HG02970 (cell line): Measurements from ENCODE around the gene KCNH5.
"Not testable (repeated sequence)": the region's sequence is repeated elsewhere in the genome, so short reads cannot be mapped to it uniquely, and the experiment has no call there.

Source experiments
- ATAC-seq: cut with Tn5 transposase; IDR thresholded peaks from one replicate; pipeline ENCODE4 v1.9.1; 2021; ENCODE audit warnings: mild to moderate bottlenecking, moderate library complexity, moderate number of reproducible peaks; ENCODE audit not compliant: unreplicated experiment, low FRiP score

KCNH5 gene

DNA sequence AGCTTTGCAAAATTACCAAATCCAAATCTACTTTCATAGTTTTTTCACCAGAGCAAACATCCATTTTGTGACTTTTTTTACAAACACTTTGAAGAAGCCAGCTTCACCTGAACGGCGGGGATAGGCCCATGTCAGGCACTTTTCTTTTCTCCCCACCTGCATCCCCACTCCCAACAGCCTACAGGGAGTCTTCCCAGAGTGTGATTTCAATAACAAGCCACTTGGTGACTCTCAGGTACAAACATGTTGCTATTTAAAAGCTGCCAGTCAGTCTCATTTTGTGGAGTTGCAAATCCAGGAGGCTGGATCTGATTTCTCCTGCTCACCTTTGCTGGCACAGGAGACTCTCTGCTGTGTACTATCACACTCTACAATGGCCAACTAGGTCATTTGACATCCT lies 285.5 kb downstream of the KCNH5 start:
- no peak for ATAC-seq

- not testable (repeated sequence) for ATAC-seq
Observed at GRCh38 chr14:62746881-62747280, 298.4 kb downstream of the KCNH5 start.

DNA sequence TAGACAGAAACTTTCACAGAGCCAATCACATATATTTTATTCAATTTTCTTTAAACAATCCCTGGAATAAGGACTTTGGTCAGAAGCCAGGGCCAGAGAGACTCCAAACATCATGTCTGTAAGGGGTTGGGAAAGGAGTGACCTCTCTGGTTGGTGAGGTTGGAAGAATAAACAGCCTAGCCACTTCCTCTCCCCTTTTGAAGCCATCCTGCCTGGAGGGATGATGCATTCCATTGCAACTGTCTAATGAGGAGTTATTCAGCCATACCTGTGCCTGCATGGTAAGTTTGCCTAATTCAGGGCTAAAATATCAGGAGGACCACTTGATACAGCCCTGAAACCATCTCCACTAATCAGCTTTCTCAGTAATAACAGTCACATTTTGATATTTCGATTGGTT lies 299.8 kb downstream of the KCNH5 start:
- no peak for ATAC-seq

DNA sequence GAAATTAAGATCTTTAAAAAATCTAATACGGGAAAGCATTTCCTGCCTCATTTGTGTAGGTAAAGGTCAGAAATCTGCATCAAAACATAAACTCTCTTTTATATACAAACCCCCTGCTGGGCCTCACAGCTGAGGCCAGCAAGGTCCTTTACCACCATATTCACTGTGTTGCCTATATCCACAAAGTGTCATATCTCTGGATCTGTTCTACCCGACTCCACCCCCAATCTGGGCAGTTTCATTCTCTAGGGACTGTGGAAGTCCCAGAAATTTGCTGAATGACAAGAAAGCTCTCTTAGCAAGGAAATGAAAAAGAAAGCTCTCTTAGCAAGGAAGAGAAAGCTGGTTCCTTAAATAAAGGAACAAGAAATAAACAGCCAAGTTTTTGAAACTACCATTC lies 301.7 kb downstream of the KCNH5 start:
- no peak for ATAC-seq

DNA sequence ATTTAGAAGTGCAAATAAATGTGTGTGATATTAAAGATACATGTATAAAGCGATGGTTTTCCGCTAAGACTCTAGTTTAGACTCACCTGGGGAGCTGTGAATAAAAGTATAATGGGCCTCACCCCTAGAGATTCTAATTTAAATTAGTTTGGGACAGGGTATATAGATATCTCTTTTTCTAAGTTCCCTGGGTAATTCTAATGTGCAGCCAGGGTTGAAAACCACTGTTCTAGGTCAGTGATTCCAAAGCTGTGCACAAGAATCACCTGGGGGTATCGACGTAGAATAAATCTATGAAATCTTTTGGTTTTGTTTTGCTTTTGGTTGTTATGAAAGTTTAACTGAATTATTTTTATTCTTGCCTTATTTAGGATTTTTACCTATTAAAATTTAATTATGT lies 302.1 kb downstream of the KCNH5 start:
- no peak for ATAC-seq

DNA sequence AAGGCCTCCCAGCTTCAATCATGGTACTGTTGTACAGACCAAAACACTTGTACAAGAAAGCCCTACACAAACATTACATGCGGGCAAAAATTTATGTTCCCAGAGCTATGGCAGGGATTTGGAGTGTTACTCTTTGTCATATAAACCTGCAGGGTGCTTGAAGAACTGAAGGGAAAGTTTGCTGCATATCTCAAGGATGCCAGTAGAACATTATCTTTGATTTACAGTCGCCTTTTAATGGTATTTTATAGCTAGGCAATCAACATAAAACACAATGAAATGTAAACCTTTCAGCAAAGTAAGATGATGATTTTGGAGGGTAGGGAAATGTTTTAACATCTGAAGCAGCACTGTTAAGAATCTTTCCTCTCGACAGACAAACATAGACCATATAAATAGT lies 305.6 kb downstream of the KCNH5 start:
- no peak for ATAC-seq

DNA sequence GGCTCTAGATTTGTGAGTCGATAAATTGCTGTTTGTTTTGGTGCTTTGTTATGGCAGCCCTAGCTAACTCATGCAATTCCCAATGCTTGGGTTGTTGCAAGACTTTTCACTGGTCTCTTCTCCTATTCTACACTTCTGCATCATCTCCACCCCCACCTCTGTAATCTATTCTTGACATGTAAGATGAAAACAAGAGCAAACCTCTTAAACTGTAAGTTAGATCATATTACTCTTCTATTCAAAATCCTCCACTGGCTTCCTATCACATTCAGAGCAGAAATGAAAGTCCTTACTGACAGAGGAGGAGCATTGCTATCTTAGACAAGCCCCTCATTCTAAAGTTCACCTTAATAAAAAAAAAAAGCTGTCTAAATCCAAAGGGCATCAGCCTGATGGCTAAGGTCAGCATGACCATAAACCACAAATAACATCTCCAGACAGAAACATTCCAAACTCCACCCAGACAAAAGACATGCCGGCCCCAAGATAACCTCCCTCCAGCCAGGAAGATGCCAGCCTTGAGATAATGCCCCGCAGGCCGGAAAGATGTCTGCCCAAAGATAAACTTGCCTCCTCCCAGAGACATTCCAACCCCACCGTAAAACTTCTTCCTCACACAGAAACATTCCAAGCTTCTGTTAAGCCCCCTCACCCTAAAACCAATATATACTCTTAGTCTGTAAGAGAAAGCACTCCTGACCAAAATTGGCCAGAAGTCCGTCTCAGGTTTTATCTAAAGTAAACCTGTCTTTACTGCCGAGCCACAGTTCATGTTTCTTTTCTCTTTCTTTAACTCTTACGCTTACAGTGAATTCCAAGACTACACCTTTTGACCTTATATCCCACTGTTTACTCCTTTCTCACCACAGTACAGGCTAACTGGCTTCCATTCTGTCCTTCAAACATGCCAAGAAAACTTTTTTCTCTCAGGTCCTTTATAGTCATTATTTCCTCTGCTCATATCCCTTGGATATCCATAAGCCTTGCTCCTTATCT lies 308.9 kb downstream of the KCNH5 start:
- ATAC-seq: no peak

DNA sequence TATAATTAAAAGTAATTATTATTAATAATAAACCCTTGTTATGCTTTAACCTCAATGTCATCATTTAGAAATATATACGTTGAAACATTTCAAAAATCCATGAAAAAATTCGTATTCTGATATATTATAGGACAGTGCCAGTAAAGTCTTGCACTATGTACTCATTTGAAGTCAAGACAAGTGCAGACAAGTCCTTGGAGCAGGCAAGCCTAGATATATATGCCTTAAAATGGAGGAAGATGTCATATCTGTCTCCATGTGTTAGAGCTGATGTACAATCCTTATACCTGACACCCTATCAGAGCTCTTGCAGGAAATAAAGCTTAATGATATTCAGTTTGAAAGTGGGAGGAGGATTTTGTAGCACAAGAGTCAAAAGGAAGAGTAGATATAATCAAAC lies 310.4 kb downstream of the KCNH5 start:
- ATAC-seq: no peak

- no peak for ATAC-seq
Observed at GRCh38 chr14:62722406-62722805, 322.9 kb downstream of the KCNH5 start.

DNA sequence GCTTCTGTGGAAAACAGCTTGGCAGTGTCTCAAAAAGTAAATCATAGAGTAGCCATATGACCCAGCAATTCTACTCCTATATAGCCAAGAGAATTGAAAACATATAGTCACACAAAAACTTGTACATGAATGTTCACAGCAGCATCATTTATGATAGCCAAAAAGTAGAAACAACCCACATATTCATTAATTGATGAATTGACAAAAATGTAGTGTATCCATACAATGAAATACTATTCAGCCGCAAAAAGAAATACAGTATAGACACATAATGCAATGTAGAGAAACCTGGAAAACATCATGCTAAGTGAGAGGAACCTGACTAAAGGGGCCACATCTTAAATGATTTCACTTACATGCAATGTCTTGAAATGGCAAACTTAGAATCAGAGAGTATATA lies 326.6 kb downstream of the KCNH5 start:
- no peak for ATAC-seq

GRCh38 chr14:62711351-62712023 lies 333.8 kb downstream of the KCNH5 start:
- no peak for ATAC-seq

- no peak for ATAC-seq
Observed at GRCh38 chr14:62710811-62711210, 334.4 kb downstream of the KCNH5 start.

GRCh38 chr14:62709773-62710172 lies 335.5 kb downstream of the KCNH5 start:
- no peak for ATAC-seq

DNA sequence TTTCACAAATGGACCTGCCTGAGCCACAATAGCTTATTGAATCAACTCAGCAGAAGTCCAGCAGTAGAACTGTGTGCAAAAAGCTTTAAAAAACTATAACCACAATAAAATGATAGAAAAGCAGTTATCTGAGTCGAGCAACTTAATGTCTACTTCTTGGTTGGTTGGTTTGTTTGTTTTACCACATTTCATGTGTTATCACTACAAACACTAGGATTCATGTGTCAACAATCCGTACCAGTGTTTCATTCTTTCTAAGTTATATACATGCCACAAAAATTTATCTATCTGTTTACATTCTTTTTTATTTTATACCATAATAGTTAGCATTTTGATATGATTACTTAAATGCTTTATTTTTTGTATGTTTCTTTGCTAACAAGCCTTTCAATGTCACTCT lies 339.0 kb downstream of the KCNH5 start:
- ATAC-seq: no peak

DNA sequence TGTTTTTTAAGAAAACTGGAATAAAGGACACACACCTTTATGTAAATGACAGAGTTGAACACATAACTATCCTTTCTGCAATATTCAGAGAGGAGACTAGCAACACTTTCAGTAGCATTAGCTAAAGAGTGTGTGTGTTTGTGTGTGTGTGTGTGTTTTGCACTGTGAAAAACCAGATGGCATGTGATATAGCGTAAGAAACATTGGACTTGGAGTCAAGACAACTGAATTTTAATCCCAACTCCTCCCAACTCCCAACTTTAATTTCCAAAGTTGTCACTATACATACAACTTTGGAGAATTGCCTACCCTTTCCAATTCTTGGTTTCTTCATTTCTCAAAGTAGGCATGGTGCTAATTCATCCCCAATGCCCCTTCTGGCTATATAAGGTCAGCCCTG lies 347.8 kb downstream of the KCNH5 start:
- ATAC-seq: no peak

DNA sequence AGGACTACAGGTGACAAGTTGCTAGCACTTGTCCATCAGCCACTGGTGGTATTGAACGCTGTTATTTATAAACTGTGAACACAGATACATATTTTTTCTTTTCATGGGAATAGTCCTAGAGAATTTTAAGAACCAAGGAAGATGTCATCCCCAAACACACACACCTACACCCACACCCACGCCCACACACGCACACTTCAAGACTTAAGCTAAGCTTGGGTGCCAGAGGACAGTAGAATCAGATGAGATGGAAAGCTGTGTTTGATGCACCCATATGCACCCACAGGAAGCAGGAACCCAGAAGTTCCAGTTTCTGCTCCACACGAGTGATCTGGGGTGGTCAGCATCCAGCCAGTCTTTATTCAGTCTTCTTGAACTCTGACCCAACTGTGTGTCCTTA lies 348.3 kb downstream of the KCNH5 start:
- ATAC-seq: no peak

- no peak for ATAC-seq
Observed at GRCh38 chr14:62696331-62696924, 348.8 kb downstream of the KCNH5 start.

DNA sequence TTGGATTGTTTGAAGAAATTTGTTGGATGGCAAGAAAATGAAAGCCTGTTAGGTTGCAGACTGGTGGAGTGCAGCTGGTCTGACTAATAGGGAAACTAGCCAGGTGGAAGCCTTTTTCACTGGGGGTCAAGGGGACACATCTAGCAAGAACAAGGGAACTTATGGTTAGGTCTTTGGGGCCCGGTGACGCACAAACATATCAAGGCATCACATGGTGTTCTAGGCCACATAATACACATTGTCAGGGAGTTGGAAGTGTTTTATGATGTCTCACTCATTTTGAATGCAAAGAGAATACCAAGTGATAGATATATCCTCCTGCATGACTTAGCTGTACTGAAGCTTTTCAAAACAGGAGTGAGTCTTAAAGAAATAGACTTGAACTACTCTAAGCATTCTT lies 351.2 kb downstream of the KCNH5 start:
- no peak for ATAC-seq

- no peak for ATAC-seq
Observed at GRCh38 chr14:62692490-62693106, 352.7 kb downstream of the KCNH5 start.

DNA sequence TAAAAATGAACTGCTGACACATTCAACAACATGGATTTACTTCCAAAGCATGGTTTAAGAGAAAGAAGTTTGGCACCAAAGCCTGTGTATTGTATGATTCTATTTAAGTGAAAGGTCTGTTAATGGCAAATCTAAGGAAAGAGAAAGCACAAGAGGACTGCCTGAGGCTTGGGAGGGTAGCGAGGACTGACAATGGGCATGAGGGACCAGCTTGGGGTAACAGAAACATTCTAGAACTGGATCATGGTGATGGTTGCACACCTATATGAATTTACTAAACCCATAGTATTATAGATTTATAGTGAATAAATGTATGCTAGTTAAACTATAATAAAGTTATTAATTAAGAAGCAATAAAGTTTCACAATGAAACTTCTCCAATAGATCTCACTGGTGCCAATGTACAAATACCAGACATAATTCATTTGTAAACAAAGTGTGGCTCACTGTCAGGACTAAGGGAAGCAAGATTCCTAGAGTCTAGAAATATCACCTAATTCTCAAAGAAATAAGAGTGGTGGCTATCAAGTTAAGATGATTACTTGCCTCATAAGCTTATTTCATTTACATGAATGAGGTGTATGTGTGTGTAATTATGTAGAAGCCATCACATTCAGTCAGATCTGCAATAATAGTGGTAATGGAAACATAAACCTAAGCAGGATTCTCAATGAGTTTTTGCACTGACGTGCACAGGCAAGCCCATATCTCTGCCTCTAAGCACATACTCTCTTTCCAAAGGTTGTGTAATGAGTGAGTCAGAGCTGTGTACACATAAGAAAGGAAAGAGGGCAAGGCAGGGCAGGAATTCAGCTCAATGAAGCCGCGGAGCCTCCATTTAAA lies 353.4 kb downstream of the KCNH5 start:
- ATAC-seq: no peak
